GM18511 (cell line): Measurements from ENCODE around the gene NUTM1.
"Not testable (repeated sequence)": the region's sequence is repeated elsewhere in the genome, so short reads cannot be mapped to it uniquely, and the experiment has no call there.

ENCODE experiments used
- ATAC-seq: cut with Tn5 transposase; IDR thresholded peaks from one replicate; pipeline ENCODE4 v1.9.1; 2021; ENCODE audit warnings: mild to moderate bottlenecking, moderate library complexity; ENCODE audit not compliant: unreplicated experiment

The NUTM1 gene

DNA sequence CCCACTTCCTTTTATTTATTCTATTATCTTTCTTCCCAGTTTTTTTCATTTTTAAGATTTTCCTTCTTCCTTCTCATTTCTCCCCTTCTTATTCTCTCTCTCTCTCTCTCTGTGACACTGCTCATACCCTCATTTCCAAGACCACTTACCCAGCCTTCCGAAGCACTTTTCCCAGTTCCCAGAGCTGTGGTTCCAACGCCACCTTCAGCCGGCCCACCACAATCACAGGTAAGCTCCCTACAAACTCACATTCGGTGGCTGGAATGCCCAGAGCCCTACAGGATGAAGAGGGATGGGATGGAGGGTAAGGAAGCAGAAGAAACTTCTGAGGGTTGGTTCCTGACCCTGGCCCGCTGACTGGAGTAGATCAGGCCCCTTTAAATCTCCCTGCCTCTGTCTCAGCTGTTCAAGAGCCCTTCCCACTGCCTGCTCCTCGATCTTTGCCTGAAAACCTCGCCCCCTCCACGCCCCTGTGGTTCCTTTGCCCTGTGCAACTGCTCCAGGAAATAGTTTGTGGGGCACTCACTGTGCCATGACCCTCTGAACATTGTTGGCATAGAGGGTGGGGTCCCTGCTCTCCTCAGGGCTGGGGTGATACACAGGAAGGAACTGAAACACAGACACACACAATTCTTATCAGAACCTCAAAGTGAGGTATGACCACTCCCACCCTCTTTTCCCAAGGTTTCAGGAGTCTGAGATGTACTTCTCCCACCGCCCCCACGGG lies 19.1 kb downstream of the NUTM1 start:
- ATAC-seq = no peak

DNA sequence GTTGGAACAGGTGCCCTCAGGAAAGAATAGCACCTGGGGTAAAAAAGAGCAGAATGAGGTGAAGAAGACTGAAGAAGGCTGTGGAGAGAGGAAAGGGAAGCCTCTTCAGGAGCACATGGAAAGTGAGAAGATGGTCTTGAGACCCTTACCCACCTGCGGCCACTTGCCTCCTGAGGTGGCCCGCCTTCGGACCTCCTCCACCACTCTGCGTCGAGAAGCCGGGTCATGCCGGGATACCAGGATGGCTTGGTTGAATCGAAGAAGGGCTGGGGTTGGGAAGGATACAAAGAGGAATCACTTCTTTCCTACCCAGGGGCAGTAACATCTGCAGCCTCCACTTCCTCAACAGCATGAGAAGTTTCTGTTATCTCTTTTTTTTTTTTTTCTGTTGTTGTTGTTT lies 20.9 kb downstream of the NUTM1 start:
- no peak for ATAC-seq

DNA sequence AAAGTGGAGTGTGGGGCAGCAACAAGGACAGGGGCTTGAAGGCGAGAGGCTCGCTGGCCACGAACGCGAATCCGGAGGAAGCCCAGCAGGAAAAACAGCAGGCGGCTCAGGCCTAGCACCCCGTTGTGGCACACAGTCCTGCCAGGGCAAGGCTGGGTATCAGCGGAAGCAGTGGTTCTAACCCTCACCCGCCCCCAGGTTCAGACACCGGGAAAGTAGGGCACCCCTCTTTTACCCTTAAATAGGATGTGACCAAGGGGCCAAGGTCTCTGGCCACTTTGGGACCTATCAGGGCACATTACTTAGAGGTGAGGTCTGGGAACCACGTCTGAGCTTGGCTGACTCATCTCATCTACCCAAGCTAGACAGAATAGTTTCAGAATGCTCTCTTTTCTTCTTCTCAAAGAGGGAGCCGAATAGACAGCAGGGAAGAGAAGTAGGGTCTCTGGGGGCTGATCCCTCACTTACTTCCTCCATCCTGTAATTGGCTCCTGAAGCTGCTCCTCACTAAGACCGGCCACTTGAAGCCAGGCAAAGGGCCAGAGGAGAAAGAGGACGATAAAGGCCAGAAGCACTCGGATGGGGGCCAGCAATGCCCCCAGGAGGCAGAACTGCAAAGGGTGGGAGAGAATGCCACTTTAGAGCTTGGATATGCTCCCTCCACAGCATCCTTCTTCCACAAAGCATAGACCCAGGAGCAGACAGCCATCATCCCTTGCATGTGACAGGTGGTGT lies 22.1 kb downstream of the NUTM1 start:
- no peak for ATAC-seq

DNA sequence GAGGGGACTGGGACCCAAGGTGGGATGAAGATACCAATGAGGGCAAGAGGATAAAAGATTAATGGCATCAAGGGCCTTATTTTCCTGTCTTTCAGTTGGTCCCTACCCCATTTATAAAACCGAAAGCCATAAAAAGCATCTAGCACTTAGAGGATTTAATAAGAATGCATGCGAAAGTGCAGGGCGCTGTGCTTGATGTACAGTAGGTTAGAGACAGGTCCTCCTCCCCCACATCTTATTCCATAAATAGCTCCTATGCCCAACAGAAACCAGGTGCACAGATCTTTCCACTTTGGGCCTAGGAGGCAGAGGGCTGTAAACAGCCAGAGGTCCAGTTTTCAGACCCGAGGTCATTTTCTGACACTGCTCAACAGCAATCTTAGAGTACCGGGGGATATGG lies 22.7 kb downstream of the NUTM1 start:
- ATAC-seq = no peak

DNA sequence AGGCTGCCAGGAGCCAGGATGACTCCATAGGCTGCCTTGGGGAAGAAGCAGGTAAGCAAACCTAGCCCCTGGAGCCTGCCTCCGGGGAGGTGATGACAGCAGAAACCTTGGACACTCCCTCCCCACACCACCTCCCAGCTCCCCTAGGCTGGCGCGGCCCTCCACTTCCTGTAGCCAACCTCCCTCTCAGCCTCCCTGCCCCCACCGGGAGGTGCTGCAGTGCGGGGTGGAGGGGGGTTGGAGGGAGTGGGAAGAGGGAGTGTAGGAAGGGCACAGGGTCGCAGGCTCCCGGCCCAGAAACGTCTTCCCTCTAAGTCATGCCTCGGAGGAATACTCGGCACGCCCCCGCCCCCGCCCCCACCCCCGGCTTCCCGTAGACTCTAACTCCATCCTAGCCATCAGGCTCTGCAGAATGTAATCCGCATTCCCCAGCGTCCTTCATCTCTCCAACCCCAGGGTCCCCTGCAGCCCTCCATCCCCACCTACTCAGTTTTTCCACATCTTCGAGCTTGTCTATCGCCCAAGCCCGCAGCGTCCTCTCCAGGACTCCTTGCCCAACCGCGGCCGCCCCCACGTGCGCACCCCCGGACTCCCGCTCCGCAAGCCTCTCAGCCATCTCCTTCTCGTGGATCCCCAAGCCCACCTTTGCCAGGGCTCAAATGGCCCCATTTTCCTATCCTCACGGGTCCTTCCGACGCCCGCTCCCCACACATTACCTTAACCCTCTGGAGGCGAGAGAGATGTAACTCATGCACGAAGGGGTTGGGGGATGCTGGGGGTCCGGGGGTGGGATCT lies 23.4 kb downstream of the NUTM1 start:
- peak; percentile 24 for ATAC-seq

DNA sequence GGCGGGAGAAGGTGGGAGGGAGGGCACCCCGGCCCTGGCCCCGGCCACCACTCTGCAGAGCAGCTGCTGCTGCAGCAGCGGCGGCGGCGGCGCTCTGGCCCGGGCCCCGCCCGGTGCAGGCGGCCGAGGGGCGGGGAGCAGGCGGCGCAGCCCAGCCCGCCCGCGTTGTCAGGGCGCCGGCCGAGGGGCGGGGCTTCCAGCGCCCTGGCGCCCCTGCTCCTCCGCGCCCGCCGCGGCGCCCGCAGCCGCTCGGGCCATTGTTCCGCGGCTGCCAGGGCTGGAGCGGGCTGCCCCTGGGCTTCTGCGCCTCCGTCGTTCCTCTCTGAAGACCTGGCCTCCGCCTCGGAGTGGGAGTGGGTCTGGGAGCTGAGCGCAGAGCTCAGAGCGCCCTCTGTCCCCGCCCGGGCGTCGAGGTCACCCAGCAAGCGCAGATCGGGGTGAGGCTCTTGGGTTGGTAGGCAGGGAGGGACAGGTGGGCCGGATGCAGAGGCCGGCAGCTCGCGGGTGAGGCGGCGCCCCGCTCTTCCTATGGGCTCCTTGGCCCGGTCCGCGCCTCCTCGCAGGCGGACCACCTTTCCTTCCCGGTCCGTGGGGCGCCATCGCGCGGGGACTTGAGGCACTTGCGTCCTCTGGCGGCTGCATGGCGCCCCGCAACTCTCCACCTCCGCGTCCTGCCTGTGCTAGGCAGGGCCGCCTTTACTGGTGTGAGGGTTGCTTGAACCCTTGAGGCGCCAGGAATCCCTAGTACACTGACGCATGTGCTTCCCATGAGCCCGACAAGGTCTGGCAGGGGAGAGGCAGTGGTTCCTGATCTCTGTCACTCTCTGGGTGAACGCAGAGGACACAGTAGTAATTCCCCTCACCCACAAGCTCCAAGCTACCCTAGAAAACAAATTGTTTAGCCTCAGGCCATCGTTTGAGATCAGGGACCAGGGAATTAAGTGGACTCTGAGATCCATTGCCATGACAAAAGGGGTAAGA lies 24.3 kb downstream of the NUTM1 start, which contains the start of gene LPCAT4:
Gene LPCAT4, minus strand, starts transcription at position 96 of the 981 bp plus-strand sequence. CDS start 96 bp downstream, outside the sequence.
- peak; percentile 77 for ATAC-seq

DNA sequence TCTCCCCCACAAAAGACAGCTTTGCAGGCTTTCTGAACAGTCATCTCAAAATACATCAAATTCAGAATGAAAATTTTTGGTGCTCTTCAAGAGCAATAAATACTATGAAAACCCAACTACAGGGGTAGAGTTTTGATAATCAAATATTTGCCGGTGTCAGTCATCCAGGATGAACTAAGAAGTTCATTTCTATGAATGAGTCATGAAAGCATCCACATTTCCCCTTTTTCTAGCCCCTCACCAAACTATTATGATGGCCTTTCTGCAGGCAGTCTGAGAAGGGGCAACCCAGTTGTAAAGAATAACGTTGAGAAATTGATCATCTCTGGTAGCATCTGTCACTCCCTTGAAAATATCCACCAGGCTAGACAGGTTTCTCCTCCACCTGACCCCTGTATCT lies 27.0 kb downstream of the NUTM1 start:
- no peak for ATAC-seq

DNA sequence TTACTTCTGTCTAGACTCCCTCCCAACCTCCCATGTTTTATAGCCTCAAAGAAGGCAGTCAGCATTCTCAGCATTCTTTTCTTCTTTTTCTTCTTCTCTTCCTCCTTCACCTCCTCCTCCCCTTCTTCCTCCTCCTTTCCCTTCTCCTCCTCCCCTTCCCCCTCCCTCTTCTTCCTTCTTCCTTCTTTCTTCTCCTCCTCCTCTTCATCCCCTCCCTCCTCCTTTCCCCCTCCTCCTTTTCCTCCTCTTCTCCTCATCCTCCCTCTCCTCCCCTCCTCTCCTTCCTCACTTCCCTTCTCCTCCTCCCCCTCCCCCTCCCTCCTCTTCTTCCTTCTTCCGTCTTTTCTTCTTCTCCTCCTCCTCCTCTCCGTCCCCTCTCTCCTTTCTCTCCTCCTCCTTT lies 27.5 kb downstream of the NUTM1 start:
- ATAC-seq = no peak

DNA sequence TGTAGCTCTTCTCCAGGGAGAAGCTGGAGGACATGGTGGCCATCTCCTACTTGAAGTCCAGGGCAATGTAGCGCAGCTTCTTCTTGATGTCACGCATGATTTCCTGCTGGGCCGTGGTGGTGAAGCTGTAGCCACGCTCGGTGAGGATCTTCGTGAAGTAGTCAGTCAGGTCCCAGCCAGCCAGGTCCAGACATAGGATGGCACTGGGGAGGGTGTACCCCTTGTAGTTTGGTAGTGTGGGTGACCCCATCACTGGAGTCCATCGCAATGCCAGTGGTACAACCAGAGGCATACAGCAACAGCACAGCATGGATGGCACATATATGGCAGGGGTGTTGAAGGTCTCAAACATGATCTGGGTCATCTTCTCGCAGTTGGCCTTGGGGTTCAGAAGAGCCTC lies 30.8 kb downstream of the NUTM1 start:
- ATAC-seq = no peak

DNA sequence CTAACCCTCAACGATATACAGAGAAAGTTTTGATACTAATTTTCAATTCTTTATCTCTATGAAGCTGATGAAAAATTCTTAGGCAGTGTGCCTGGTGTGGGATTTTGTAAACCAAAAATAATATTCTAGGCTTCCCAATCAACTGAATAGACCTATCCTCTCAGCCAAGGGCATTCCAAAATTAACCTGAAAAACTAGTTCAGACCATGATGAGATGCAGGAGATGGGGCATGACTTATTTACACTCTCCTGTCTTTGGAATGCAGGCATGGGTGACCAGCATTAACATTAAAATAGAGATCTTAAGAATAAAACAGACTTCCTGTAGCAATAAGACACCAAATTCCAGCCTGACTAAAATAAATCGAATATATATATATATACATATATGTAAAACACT lies 31.7 kb downstream of the NUTM1 start:
- no peak for ATAC-seq

DNA sequence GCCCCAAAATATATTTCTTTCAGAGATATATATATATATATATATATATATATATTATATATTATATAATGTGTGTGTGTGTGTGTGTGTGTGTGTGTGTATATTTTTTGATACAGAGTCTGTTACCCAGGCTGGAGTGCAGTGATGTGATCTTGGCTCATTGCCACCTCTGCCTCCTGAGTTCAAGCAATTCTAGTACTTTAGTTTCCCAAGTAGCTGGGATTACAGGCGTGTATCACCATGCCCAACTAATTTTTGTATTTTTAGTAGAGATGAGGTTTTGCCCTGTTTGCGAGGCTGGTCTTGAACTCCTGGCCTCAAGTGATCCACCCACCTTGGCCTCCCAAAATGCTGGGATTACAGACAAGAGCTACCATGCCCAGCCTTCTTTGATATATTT lies 32.4 kb downstream of the NUTM1 start:
- not testable (repeated sequence) for ATAC-seq

DNA sequence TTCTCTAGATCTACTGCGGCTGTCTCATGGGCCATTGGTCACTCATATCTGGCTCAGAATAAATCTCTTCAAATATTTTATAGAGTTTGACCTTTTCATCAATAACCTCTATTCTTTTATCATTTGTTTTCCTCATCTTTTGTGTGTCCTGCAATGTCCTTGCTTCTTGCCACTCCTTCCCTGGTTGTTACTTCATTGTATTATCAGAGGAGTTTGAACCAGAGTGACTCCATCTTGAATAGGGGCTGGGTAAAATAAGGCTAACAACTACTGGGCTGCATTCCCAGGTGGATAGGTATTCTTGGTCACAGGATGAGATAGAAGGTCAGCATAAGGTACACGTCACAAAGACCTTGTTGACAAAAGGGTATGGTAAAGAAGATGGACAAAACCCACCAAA lies 33.7 kb downstream of the NUTM1 start:
- no peak for ATAC-seq

DNA sequence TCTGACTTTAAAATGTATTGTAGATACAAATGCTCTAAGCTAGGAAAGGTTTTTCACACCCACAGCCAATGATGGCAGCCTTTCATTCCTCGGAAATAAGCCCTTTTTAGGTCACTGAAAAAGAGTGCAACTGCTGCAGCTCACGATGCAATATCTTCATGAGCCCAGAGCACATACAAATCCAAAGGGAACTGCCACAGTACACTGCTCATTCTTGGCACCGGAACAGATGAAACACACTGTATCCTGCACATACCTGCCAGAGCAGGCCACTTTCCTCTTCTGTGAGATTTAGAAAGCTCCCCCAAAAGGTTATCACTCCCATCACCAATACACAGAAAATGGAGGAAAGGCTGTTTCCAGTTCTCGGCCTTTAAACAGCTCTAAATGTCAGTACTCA lies 37.4 kb downstream of the NUTM1 start:
- not testable (repeated sequence) for ATAC-seq

DNA sequence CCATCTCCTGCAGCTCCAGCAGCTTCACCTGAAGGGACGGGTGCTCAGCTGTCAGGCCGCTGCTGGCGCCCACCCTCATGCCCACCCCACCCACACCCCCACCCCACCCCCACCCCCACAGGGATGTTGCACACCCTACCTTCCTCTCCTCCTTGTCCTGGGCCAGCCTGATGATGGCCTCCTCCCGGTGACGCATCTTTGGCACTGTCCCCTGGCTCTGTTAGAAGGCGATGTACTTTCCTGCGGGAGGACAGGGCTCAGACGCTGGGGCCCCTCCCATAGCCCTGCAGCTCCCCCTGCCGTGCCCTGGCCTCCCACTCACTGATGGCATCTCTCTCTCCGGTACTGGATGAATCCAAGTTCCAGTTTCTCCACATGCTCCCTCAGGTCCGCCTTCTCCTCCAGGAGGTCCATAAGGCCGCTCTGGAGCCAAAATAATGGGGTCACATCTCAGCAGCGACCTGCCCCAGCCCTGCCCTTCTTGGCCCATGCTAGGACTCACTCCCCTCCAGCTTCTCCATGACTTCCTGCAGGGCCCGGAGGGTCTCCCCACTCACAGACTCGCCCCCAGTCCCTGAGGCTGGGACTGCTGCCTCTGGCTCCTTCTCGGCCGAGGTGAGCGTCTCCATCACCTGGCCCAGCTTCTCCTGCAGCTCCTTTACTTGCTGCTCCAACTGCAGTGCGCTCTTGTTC lies 38.9 kb downstream of the NUTM1 start:
- ATAC-seq = not testable (repeated sequence)

DNA sequence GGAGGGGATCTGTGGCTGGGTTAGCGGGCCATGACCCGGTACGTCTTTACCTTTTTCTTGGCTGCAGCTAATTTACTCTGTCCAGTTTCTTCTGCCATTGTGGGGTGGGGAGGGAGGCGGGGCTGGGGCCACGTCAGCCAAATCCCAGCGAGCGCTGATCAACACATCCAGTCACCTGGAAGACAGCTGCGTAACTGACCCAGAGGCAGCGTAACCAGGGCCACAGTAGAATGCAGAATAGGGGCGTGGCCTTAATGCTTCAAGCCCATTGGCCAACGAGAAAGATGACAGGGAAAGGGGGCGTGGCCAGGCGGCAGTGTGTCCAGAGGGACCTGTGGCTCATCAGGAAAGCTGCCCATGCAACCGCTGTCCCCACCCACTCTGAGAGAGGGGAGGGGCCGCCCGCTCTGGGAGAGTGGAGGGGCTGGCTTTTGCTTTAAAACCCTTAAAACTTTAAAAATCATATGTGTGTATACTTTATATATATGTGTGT lies 46.5 kb downstream of the NUTM1 start:
- not testable (repeated sequence) for ATAC-seq

DNA sequence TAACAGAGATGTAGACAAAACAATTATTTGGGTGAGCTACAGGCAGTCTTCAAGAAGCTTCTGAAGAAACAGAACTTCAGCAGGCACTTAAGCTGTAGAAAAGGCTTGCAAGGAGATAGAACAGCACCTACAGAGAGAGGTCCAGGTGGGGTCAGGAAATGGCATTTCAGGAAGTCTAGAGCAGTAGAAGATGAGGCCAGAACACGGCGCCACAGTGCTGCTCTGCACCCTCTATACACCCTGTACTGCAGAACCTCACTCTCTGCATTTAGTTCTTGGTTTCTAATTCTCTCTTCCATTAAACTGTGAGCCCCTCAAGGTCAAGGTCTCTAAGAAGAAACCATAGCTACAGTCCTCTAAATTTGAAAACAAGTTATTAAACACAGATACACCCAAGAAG lies 49.9 kb downstream of the NUTM1 start:
- not testable (repeated sequence) for ATAC-seq

DNA sequence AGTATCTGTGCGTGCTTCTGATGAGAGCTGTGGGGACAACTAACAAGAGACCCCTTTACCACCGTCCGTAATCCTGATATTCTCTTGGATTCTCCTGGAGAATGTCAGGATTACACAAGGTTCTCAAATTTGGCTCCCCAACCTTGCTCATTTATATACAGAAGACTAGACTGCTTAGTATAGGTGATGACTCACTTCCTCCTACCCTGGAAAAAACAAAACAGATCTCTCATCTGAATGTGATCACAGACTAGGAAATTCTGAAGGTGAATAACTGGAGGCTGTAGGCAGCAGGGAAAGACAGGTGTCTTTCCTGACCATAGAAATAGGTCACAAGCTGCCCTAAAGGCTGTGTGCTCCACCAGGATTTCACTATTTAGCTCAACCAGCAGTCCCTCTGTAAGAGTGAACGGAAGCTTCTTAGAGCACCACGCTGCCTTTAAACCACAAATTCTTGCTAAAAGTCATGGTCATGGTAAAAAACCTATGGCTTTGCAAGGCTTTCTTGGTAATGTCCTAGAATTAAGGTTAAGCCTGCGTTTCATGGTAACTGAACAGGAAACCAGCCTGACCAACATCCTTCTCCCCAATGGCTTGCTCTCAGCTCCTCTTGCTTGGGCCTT lies 54.6 kb downstream of the NUTM1 start:
- not testable (repeated sequence) for ATAC-seq

DNA sequence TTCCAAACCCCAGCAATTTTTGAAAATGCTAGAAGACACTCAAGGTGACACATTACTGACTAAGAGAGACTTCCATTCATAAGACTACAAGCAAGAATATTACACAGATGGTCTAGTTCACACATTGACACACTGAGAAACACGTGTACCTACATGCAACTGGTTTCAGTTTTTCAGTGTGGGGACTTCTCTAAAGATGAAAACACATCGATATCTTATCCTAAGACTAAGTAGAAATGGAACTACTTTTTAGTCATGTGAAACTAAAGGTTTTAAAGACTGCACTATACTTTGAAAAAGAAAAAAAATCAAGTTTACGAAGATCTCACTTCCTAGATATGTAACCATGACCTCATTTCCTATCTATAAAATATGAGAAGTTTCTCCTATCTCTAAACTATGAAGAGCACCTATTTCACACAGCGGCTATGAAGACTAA lies 60.1 kb downstream of the NUTM1 start:
- ATAC-seq = peak; percentile 83

DNA sequence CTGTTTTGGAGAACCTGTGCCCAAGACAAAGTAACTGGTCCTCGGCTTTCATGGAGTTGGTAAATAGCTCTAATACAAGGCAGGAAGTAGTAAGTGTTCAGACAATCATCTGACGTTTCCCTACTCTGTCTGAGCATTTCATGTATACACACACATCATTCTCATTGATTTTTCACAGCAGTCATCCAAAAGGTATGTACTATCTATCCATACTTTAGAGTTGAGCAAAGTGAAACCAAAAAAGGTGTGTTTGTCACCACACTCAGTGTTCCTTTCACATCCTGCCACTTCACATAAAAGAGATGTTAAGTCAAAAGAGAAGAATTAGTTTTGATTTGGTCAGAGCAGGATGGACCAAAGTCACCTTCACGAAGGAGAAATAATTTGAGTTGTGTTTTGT lies 60.8 kb downstream of the NUTM1 start:
- peak; percentile 70 for ATAC-seq
